Measurements from ENCODE around the gene NTRK2.
"Not testable (repeated sequence)": the region's sequence is repeated elsewhere in the genome, so short reads cannot be mapped to it uniquely, and the experiment has no call there.

The NTRK2 gene

GRCh38 chr9:84858364-84858763 is 188.8 kb downstream of the NTRK2 start:
- DNase-seq = no peak

- no peak for DNase-seq
These were observed 191.0 kb downstream of the NTRK2 start for GRCh38 chr9:84860249-84861115.

GRCh38 chr9:84861455-84861854 is 191.9 kb downstream of the NTRK2 start:
- DNase-seq = no peak

GRCh38 chr9:84862308-84862707 is 192.8 kb downstream of the NTRK2 start:
- no peak for DNase-seq

GRCh38 chr9:84862810-84863287 is 193.3 kb downstream of the NTRK2 start:
- DNase-seq = no peak

GRCh38 chr9:84863372-84863771 is 193.8 kb downstream of the NTRK2 start:
- no peak for DNase-seq

- no peak for DNase-seq
These were observed 197.1 kb downstream of the NTRK2 start for GRCh38 chr9:84866396-84867175.

- DNase-seq = no peak
These were observed 197.7 kb downstream of the NTRK2 start for GRCh38 chr9:84867186-84867585.

- no peak for DNase-seq
These were observed 199.6 kb downstream of the NTRK2 start for GRCh38 chr9:84869091-84869490.

- no peak for DNase-seq
These were observed 202.5 kb downstream of the NTRK2 start for GRCh38 chr9:84871983-84872382.

GRCh38 chr9:84874022-84874421 is 204.5 kb downstream of the NTRK2 start:
- DNase-seq = no peak

- DNase-seq = no peak
These were observed 205.1 kb downstream of the NTRK2 start for GRCh38 chr9:84874596-84874995.

- no peak for DNase-seq
These were observed 205.7 kb downstream of the NTRK2 start for GRCh38 chr9:84875193-84875592.

- DNase-seq = no peak
These were observed 210.1 kb downstream of the NTRK2 start for GRCh38 chr9:84879631-84880030.

- no peak for DNase-seq
These were observed 211.3 kb downstream of the NTRK2 start for GRCh38 chr9:84880835-84881234.

GRCh38 chr9:84886866-84887265 is 217.3 kb downstream of the NTRK2 start:
- DNase-seq = no peak

- DNase-seq = no peak
These were observed 222.4 kb downstream of the NTRK2 start for GRCh38 chr9:84891924-84892323.

GRCh38 chr9:84893419-84894128 is 224.0 kb downstream of the NTRK2 start:
- DNase-seq = no peak

- no peak for DNase-seq
These were observed 225.3 kb downstream of the NTRK2 start for GRCh38 chr9:84894859-84895258.

- no peak for DNase-seq
These were observed 228.0 kb downstream of the NTRK2 start for GRCh38 chr9:84897362-84898094.

GRCh38 chr9:84898188-84898587 is 228.7 kb downstream of the NTRK2 start:
- no peak for DNase-seq

GRCh38 chr9:84898618-84899017 is 229.1 kb downstream of the NTRK2 start:
- not testable (repeated sequence) for DNase-seq

GRCh38 chr9:84899326-84899725 is 229.8 kb downstream of the NTRK2 start:
- DNase-seq = no peak

Data from CD4-positive, alpha-beta T cell treated with Interleukin-21 for 1 hour (primary cell).